ENCODE data around the gene RASSF3. TPM values are rescaled to one million over a fixed set of nuclear protein-coding genes. Genes with fewer than 3 reads are reported as not detected.

RASSF3 gene
- total RNA-seq, 4 donors from 2014 or later, result 14.7 to 18.3 (median 16.7) TPM

- Histone ChIP-seq H3K27me3 (no peaks in the 10 kb centered on the region), H3K4me1 (peaks cover 0 to 3% (median 0%) of the 10 kb centered on the region in 4 donors), H3K36me3 (peaks cover 0 to 98% (median 8%) of the 10 kb centered on the region in 3 donors), H3K27ac (no peak overlapping the region), H3K9me3 (no peaks in the 10 kb centered on the region), H3K4me3 (no peak overlapping the region)
- no peak for DNase-seq (ENCODE audit: low spot score in 2 of 2)
- TF ChIP-seq CTCF (IDR thresholded peaks at IDR 0.05) (no peak), POLR2A (IDR thresholded peaks at IDR 0.05) (no peak), EP300 (IDR thresholded peaks at IDR 0.05) (no peak)
- WGBS, 2 donors, result 82 to 86% methylated on average over 2 of the region's 2 CpGs
These were observed 130.4 kb downstream of the RASSF3 start for GRCh38 chr12:64740646-64741045.

GRCh38 chr12:64742416-64742815 is 132.1 kb downstream of the RASSF3 start:
- Histone ChIP-seq H3K27ac (no peak overlapping the region), H3K9me3 (no peaks in the 10 kb centered on the region), H3K4me3 (no peak overlapping the region), H3K4me1 (peaks cover 0 to 3% (median 0%) of the 10 kb centered on the region in 4 donors), H3K27me3 (no peaks in the 10 kb centered on the region), H3K36me3 (peaks cover 0 to 97% (median 8%) of the 10 kb centered on the region in 3 donors)
- no peak for DNase-seq (ENCODE audit: low spot score in 2 of 2)
- WGBS, 2 donors, result 70 to 75% methylated on average over 3 of the region's 3 CpGs
- TF ChIP-seq POLR2A (IDR thresholded peaks at IDR 0.05) (no peak), CTCF (IDR thresholded peaks at IDR 0.05) (no peak), EP300 (IDR thresholded peaks at IDR 0.05) (no peak)

GRCh38 chr12:64743206-64743605 is 132.9 kb downstream of the RASSF3 start:
- Histone ChIP-seq H3K4me1 (peaks cover 0 to 9% (median 0%) of the 10 kb centered on the region in 4 donors), H3K9me3 (no peaks in the 10 kb centered on the region), H3K36me3 (peaks cover 0 to 97% (median 8%) of the 10 kb centered on the region in 3 donors), H3K27me3 (no peaks in the 10 kb centered on the region), H3K27ac (no peak overlapping the region), H3K4me3 (no peak overlapping the region)
- 92 to 99% methylated on average over 3 of the region's 3 CpGs for WGBS, 2 donors
- DNase-seq (ENCODE audit: low spot score in 2 of 2), result no peak
- no peak for TF ChIP-seq POLR2A (IDR thresholded peaks at IDR 0.05)
- no peak for TF ChIP-seq EP300 (IDR thresholded peaks at IDR 0.05)
- TF ChIP-seq CTCF (IDR thresholded peaks at IDR 0.05), result no peak

- Histone ChIP-seq H3K9me3 (no peaks in the 10 kb centered on the region), H3K36me3 (peaks cover 0 to 94% (median 8%) of the 10 kb centered on the region in 3 donors), H3K4me1 (peaks cover 0 to 9% (median 0%) of the 10 kb centered on the region in 4 donors), H3K27ac (peak overlapping the region in 2 of 4 donors; percentile 5 to 30), H3K27me3 (no peaks in the 10 kb centered on the region), H3K4me3 (no peak overlapping the region)
- TF ChIP-seq EP300 (IDR thresholded peaks at IDR 0.05), result no peak
- no peak for TF ChIP-seq POLR2A (IDR thresholded peaks at IDR 0.05)
- TF ChIP-seq CTCF (IDR thresholded peaks at IDR 0.05), result no peak
- 71 to 77% methylated on average over 5 of the region's 5 CpGs for WGBS, 2 donors
- no peak for DNase-seq (ENCODE audit: low spot score in 2 of 2)
These were observed 134.3 kb downstream of the RASSF3 start for GRCh38 chr12:64744422-64745258.

GRCh38 chr12:64745259-64745807 is 135.0 kb downstream of the RASSF3 start:
- H3K36me3 ChIP-seq, result peaks cover 0 to 94% (median 14%) of the 10 kb centered on the region in 3 donors
- WGBS, 2 donors, result 91 to 96% methylated on average over 7 of the region's 7 CpGs
- TF ChIP-seq EP300 (IDR thresholded peaks at IDR 0.05) (no peak), CTCF (IDR thresholded peaks at IDR 0.05) (no peak), POLR2A (IDR thresholded peaks at IDR 0.05) (no peak)

More at GRCh38 chr12:64745259-64745807, 135.0 kb downstream of the RASSF3 start:
- peaks cover 0 to 9% (median 0%) of the 10 kb centered on the region in 4 donors for H3K4me1 ChIP-seq
- H3K9me3 ChIP-seq, result no peaks in the 10 kb centered on the region
- no peaks in the 10 kb centered on the region for H3K27me3 ChIP-seq
- H3K27ac ChIP-seq, result no peak overlapping the region
- H3K4me3 ChIP-seq, result no peak overlapping the region
- no peak for DNase-seq (ENCODE audit: low spot score in 2 of 2)
